Activated CD8-positive, alpha-beta memory T cell treated with anti-CD3 and anti-CD28 coated beads, Interleukin-2, amount 50 U/mL, for 48 hours (primary cell): ENCODE data around the gene SDR42E2.
A peak's percentile ranks its signal among the peaks of the same experiment; 100 is the strongest.
"Not testable (repeated sequence)": the region's sequence is repeated elsewhere in the genome, so short reads cannot be mapped to it uniquely, and the experiment has no call there.

Source experiments
- DNase-seq: peaks from one replicate; pipeline ENCODE4 v3.0.0-alpha.2; 2020

Gene SDR42E2

DNA sequence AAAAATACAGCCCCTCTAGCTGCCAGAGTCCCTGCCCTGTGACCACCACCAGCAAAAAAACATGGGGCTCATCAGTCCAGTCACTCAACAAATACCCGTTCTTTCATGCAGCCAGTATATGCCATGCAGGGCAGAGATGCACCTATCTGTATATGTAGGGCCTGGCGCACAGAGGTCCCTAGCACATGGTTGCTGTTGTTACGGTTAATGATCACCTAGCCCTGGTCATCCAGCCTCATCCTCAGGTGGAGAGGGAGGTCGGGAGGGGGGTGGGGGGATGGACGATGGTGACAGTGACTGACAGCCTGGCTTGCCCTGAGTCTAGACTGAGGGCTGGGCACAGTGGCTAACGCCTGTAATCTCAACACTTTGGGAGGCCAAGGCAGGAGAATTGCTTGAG lies 1.5 kb downstream of the SDR42E2 start:
- DNase-seq: no peak

GRCh38 chr16:22164482-22164881 lies 2.2 kb downstream of the SDR42E2 start:
- no peak for DNase-seq

DNA sequence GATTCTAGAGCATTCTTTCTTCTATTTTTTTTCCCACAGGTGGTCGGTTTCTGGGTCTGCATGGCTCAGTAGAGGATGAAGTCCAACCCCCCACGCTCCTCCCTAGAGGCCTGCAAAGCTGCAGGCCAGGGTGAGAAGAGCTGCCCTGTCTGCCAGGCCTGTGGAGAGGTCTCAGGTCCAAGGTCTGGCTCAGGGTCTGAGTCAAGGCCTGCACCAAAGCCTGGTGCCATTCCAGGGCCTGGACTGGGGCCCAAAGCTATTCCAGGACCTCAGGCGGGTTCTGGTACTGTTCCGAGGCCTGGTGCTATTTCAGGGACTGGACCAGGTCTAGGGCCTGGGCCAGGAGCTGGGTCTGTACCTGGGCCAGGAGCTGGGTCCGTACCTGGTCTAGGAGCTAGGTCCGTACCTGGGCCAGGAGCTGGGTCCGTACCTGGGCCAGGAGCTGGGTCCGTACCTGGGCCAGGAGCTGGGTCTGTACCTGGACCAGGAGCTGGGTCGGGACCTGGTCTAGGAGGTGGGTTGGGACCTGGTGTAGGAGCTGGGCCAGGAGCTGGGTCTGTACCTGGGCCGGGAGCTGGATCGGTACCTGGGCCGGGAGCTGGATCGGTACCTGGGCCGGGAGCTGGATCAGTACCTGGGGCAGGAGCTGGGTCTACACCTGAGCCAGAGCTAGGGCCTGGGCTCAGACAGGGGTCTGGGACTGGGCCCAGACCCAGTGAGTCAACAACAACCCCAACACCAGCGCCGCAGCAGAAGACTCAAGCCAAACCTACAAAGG lies 3.4 kb downstream of the SDR42E2 start:
- DNase-seq: no peak

- no peak for DNase-seq
Measured at GRCh38 chr16:22171953-22172352, 9.6 kb downstream of the SDR42E2 start.

- DNase-seq: not testable (repeated sequence)
Measured at GRCh38 chr16:22172642-22173041, 10.3 kb downstream of the SDR42E2 start.

DNA sequence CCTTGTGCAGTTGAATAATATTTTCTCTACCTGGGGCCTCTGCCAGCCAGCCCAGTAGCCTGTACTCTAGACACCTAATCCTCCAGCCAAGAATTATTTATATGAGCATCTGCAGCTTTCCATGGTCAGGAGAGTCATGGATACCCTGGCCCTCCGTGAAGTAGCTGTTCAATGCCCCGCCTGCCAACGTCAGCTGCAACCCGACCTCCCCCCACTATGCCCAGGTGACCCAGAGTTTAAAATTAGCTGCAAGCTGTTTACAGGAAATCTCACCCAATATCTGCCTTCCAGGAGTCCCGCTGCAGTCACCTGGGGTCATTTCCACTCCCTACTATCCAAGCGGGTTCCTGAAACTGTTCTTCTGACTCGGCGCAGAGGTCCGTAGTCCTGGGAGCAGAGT lies 12.3 kb downstream of the SDR42E2 start:
- no peak for DNase-seq

GRCh38 chr16:22177968-22178930 lies 15.9 kb downstream of the SDR42E2 start:
- no peak for DNase-seq

- no peak for DNase-seq
Measured at GRCh38 chr16:22181426-22181825, 19.1 kb downstream of the SDR42E2 start.

DNA sequence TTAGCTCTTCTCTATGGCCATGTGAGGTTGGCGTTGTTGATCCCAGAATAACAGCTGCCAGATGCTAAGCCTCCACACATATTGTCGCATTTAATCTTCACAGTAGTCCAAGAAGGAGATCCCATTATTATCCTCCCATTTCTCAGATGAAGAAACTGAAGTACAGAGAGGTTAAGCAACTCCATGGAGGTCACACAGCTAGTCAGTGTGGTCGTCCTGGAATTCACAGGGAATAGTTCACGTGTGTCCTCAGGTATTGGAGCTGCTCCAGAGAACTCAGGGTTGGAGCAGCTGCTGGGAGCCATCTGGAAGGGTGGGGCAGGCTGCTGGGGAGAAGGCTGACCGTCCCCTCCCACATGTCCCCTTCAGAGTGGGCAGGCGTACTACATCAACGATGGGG lies 19.5 kb downstream of the SDR42E2 start:
- DNase-seq: no peak

DNA sequence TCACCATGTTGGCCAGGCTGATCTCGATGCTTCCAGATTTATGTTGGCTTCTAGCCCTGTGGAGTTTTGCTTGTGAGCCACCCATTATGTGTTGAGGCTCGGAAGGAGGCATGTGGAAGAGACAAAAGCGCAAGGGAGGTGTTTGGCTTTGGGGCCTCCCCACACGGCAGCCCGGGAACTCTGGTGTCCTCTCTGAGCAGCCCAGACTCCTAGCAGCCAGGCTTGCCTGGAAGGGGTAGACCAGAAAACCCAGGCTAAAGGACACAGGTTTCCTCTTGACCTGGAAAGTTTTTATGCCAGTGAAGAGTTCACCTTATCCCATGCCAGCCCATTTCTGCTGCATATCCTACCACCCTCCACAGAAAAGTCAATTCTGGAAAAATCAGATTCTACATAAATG lies 21.0 kb downstream of the SDR42E2 start:
- DNase-seq: no peak

DNA sequence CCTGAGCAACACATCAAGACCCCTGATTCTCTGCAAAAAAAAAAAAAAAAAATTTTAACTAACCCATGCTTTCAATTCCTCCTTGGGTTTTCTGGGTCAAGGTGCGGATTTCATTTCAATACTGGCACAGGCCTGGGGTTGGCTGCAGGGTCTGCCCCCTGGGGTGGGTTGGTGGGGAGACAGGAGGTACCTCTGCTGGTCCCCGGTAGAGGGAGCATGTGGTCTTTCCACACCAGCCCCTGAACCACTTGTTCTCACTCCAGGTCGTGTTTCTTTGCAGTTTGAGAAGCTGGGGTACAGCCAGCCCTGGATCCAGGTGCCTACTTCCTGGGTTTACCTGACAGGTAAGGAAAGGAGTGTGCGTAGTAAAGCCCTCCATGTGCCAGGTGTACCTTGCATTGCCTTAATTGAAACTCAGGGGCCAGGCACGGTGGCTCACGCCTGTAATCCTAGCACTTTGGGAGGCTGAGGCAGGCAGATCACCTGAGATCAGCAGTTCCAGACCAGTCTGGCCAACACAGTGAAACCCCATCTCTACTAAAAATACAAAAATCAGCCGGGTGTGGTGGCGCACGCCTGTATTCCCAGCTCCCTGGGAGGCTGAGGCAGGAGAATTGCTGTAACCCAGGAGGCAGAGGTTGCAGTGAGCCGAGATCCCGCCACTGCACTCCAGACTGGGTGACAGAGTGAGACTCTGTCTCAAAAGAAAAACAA lies 21.8 kb downstream of the SDR42E2 start:
- no peak for DNase-seq

DNA sequence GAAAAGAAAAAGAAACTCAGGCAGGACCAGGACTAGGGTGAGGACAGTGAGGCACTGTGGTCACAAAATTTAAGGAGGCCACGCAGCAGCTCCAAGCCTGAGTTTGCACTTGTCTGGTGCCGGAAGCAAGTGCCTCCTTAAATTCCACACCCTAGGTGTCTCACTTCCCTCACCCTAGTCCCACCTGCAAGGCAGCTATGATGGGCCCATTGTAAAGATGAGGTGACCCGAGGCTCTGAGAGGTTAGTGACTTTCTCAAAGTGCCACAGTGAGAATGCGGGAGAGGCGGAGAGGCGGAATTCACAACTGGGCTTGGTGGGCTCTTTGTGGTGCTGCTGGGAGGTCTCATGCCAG lies 22.3 kb downstream of the SDR42E2 start:
- no peak for DNase-seq

DNA sequence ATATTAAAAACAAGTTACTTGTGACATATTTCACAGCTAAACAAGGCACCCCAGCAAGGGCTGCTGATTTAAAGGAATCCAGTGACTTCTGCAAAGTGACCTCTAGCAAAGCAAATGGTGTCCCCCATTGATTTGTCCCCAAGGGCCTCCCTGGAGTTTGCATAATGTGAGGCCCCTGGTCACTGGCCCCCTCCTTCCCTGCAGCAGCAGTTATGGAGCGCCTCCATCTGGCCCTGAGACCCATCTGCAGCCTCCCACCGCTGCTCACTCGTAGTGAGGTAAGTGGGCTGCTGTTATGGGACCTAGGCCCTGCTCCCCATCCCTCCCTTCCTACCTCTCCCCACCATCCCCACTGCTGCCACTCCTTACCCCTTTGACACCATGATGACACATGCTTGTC lies 24.2 kb downstream of the SDR42E2 start:
- no peak for DNase-seq

DNA sequence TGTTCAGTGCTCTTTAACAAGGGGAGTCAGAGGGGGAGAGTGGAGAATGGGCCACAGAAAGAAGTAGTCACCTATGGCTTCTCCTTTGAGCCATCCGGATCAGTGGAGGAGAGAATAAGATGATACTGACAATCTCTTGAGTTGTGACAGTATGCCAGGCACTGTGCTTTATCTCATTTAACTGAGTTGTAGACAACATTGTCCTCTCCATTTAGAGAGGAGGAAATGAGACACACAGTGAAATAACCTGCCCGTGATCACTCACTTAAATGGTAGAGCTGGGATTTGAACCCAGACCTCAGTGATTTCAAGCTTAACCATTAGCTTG lies 25.9 kb downstream of the SDR42E2 start:
- no peak for DNase-seq

- peak; percentile 66 for DNase-seq
Measured at GRCh38 chr16:22188595-22189442, 26.5 kb downstream of the SDR42E2 start.

DNA sequence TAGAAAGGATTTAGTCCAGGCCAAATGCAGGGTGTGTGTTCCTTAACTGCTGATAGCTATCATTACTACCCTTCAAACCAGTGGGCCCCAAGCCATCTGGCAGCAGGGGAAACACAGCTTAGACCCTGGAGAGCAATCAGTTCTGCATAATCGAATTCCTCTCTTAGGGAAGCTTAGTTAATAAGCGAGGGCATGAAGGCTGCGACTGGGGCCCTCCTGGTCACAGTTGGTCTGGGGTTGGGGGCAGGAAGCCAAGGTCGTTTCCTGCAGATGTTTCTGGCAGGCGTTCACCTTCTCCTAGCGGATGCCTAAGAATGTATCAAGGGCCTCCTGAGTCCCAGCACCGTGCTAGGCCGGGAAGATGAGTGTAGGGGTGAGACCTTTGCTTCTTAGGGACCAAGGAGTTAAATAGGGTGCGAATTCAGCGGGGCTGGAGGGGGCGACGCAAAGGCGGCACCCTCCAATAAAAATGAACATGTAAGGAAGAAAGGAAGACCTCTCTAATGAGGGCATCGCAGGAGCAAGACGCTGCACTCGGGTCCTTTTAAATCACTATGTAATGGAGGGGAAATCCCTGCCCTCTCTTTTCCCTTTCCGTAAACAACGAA lies 27.3 kb downstream of the SDR42E2 start:
- DNase-seq: no peak

GRCh38 chr16:22190081-22190775 lies 27.9 kb downstream of the SDR42E2 start:
- DNase-seq: peak; percentile 100

DNA sequence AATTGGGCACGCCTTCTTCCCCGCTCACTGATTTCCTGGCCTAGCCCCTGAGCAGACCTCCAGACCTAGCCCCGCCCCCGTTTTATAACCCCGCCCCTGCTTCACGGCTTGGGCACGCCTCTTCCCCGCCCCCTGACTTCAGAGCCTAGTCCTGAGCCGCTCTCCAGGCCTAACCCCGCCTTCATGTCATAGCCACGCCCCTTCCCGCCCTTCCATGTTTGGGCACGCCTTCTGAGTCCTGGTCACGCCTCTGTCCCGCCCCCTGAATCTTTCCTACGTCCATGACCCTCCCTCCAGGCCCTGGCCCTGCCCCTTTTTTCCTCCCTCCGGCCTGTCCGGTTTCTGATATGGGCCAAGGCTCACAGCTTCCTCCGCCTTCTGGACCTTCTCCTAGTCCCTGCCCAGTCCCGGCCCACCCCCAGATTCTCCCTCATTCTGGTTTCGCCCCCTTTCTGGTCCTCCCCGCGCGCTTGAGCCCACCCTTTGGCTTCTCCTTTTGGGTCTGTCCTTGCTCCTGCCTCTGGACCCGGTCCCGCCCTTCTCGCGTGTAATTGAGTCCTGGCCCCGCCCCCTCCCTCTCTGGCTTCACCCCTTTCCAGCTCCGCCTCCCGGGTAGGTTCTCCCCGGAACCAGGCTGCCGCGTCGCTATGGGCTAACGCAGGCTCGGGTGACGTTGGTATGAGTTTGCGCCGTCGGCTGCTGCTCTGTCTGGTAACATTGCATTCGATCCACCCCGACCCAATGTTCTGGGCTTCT lies 28.6 kb downstream of the SDR42E2 start:
- peak; percentile 97 for DNase-seq

- peak; percentile 70 for DNase-seq
Measured at GRCh38 chr16:22191532-22192260, 29.4 kb downstream of the SDR42E2 start.
